Measurements from ENCODE around the gene CLPTM1L. TPM values are rescaled to one million over a fixed set of nuclear protein-coding genes. Genes with fewer than 3 reads are reported as not detected.

Gene CLPTM1L
- total and polyA plus RNA-seq, 9 of the 15 experiments (the other 6 are each of a cell fraction or from before 2014, with no cell fraction given), result 3.5 to 217 (median 177) TPM

DNA sequence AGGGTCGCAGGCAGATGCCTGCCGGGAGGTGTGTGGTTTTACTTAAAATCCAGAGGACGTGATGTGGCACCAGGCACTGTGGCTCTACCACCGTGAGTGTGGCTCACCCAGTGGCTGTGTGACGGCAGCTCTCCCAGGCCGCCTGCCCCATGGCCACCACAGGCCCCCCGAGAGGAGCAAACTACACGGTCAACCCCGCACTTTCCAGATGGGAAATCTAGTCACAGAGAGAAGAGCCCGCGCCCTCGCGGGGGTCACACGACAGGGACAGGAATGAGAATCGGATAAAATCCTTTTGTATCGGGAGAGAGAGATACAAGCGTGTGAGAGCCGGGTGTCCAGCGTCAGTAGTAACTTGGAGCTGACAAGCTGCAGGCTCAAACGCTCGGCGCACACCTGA is 74.5 kb downstream of the CLPTM1L start (continued):
- TF ChIP-seq, protein P1, sequence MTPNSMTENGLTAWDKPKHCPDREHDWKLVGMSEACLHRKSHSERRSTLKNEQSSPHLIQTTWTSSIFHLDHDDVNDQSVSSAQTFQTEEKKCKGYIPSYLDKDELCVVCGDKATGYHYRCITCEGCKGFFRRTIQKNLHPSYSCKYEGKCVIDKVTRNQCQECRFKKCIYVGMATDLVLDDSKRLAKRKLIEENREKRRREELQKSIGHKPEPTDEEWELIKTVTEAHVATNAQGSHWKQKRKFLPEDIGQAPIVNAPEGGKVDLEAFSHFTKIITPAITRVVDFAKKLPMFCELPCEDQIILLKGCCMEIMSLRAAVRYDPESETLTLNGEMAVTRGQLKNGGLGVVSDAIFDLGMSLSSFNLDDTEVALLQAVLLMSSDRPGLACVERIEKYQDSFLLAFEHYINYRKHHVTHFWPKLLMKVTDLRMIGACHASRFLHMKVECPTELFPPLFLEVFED (CRISPR knock-in tag; conservative IDR thresholded peaks at IDR 0.05), result no peak
- no peak for TF ChIP-seq CHD1 (IDR thresholded peaks at IDR 0.05; ENCODE audit: low read length)

DNA sequence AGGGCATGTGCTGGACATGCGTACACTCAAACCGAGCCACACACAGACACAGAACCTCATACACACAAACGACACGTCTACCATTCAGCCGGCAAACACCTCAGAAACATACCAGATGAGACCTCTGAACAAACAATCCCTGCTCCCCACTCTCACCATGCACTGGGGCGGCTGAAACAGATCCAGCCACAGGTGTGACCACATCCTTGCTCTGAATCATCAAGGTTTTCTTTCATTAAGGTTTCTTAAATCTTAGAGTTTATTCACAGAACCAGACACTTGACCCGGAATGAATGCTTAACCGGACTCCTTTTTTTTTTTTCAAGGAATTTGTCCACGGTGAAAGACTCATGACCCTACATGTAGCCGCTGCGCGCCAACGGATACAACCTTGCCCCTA is 76.2 kb downstream of the CLPTM1L start:
- ChIA-PET POLR2A (interaction anchor here (0.8 kb wide), 1 partner anchor 18 kb away, joined by 3 read pairs; no protein-coding TSS in a partner anchor), CTCF (ENCODE audit: low intra/inter-chr PET ratio) (no interaction called here)
- no peak for FAIRE-seq
- H3K4me1 ChIP-seq (replicated peaks in 1 of 2; ENCODE audit: control insufficient read depth in 2 of 2, insufficient read depth in 2 of 2, low read length in 2 of 2), result peaks cover 0 to 20% of the 10 kb centered on the region in 2 experiments; a peak in 1 of 5 replicates
- H3K4me2 ChIP-seq (ENCODE audit: insufficient read depth, low read length), result no peak overlapping the region
- no peak for ATAC-seq
- in situ Hi-C loops (cut with MboI), result no loop called here
- DNase-seq (ENCODE audit: extremely low read depth in 1 of 4, low spot score in 3 of 4), result no peak
- intact Hi-C loops (cut with micrococcal nuclease), result no loop called here
- no peaks in the 10 kb centered on the region for H3K79me2 ChIP-seq (ENCODE audit: control insufficient read depth, insufficient read depth, low read length)
- no peaks in the 10 kb centered on the region for H3K9me1 ChIP-seq (ENCODE audit: control insufficient read depth, insufficient read depth, low read length)
- BruUV-seq (replicated peaks), result no TSS peak
- TF ChIP-seq GATA2 (CRISPR knock-in tag; IDR thresholded peaks at IDR 0.05), result no peak
- no peak for TF ChIP-seq TOE1 (IDR thresholded peaks at IDR 0.05; ENCODE audit: borderline replicate concordance)
- TF ChIP-seq TOE1 (CRISPR knock-in tag; IDR thresholded peaks at IDR 0.05; ENCODE audit: borderline replicate concordance, low read depth), result no peak
- no peak for TF ChIP-seq RBM15 (IDR thresholded peaks at IDR 0.05; ENCODE audit: insufficient read depth, low read length)
- TF ChIP-seq DMBX1 (CRISPR knock-in tag; IDR thresholded peaks at IDR 0.05; ENCODE audit: borderline replicate concordance), result no peak
- TF ChIP-seq FOSL1 (tag; conservative IDR thresholded peaks at IDR 0.05), result no peak
- no peak for TF ChIP-seq ZNF311 (CRISPR knock-in tag; IDR thresholded peaks at IDR 0.05)
- no peak for TF ChIP-seq ETV1 (tag; conservative IDR thresholded peaks at IDR 0.05; ENCODE audit: low read depth)
- TF ChIP-seq ZNF507 (tag; conservative IDR thresholded peaks at IDR 0.05), result no peak
- no peak for TF ChIP-seq GATAD2A (IDR thresholded peaks at IDR 0.05)
- no peak for TF ChIP-seq ARNT (IDR thresholded peaks at IDR 0.05)
- TF ChIP-seq, protein P2, sequence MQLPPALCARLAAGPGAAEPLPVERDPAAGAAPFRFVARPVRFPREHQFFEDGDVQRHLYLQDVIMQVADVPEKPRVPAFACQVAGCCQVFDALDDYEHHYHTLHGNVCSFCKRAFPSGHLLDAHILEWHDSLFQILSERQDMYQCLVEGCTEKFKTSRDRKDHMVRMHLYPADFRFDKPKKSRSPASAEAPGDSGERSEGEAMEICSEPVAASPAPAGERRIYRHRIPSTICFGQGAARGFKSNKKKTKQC (CRISPR knock-in tag; IDR thresholded peaks at IDR 0.05), result no peak
- no peak for TF ChIP-seq ZNF41 (CRISPR knock-in tag; conservative IDR thresholded peaks at IDR 0.05)
- no peak for TF ChIP-seq SIX5 (IDR thresholded peaks at IDR 0.05; ENCODE audit: borderline replicate concordance in 1 of 2, insufficient read depth in 1 of 2, low read depth in 1 of 2, low read length in 2 of 2)
- no peak for TF ChIP-seq ARID2 (IDR thresholded peaks at IDR 0.05)
- TF ChIP-seq, protein P3, sequence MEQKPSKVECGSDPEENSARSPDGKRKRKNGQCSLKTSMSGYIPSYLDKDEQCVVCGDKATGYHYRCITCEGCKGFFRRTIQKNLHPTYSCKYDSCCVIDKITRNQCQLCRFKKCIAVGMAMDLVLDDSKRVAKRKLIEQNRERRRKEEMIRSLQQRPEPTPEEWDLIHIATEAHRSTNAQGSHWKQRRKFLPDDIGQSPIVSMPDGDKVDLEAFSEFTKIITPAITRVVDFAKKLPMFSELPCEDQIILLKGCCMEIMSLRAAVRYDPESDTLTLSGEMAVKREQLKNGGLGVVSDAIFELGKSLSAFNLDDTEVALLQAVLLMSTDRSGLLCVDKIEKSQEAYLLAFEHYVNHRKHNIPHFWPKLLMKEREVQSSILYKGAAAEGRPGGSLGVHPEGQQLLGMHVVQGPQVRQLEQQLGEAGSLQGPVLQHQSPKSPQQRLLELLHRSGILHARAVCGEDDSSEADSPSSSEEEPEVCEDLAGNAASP (IDR thresholded peaks at IDR 0.05), result no peak
- no peak for TF ChIP-seq ZNF778 (CRISPR knock-in tag; IDR thresholded peaks at IDR 0.05)
- no peak overlapping the region for H2AFZ ChIP-seq (ENCODE audit: low read depth, low read length)
- WGBS (ENCODE audit: insufficient coverage, low coverage, missing lambda C conversion rate), result 42% methylated on average over 13 of the region's 13 CpGs
- H3K9ac ChIP-seq (ENCODE audit: insufficient read depth in 1 of 2, low read depth in 2 of 2, low read length in 2 of 2), result no peak overlapping the region
- peaks cover 5% of the 10 kb centered on the region; the same call in 1 of the 2 replicates for H4K20me1 ChIP-seq (replicated peaks; ENCODE audit: control insufficient read depth, insufficient read depth, low read length)
- peaks cover 11 to 65% of the 10 kb centered on the region in 2 experiments; a peak in 4 of 5 replicates for H3K27me3 ChIP-seq (ENCODE audit: control insufficient read depth in 2 of 2, insufficient read depth in 2 of 2, low read length in 2 of 2)
- H3K4me3 ChIP-seq, result no peak overlapping the region
- H3K36me3 ChIP-seq (ENCODE audit: control insufficient read depth, insufficient read depth, low read length), result no peaks in the 10 kb centered on the region
- H3K9me3 ChIP-seq (replicated peaks; ENCODE audit: control insufficient read depth, insufficient read depth, low read depth, low read length), result no peaks in the 10 kb centered on the region
- H3K27ac ChIP-seq (ENCODE audit: extremely low read depth, low read depth, low read length), result no peak overlapping the region

All from K562 (cell line).